Activated gamma-delta T cell treated with anti-CD3 and anti-CD28 coated beads, Interleukin-2, amount 50 U/mL, for 16 hours (primary cell): ENCODE results near the gene FGGY.
"Not testable (repeated sequence)": the region's sequence is repeated elsewhere in the genome, so short reads cannot be mapped to it uniquely, and the experiment has no call there.

Experiments used
- DNase-seq: peaks from one replicate; pipeline ENCODE4 v3.0.0-alpha.2; 2020; ENCODE audit warnings: low read depth

The FGGY gene

DNA sequence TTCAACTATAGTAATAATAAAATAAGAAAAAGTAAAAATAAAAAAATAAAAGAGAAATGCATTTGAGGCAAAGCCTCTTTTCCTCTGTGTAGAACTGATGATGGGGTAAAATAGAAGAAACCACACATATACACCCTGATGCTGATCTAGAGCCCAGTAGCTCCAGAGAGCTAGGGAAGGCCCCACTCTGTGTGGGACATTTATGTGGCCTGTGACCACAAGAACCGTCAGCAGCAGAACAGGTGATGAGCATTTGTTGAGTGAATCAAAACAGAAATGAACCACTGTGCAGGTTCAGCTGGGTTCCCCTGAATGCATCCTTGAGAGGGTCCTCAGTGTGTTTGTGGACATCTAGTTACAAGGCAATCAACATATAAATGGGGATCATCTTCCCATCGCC, 296.0 kb downstream of the FGGY start:
- DNase-seq = no peak

- DNase-seq = no peak
Observed at GRCh38 chr1:59593798-59594790, 297.2 kb downstream of the FGGY start.

GRCh38 chr1:59595774-59596173, 298.9 kb downstream of the FGGY start:
- no peak for DNase-seq

- DNase-seq = no peak
Observed at GRCh38 chr1:59596432-59596831, 299.5 kb downstream of the FGGY start.

DNA sequence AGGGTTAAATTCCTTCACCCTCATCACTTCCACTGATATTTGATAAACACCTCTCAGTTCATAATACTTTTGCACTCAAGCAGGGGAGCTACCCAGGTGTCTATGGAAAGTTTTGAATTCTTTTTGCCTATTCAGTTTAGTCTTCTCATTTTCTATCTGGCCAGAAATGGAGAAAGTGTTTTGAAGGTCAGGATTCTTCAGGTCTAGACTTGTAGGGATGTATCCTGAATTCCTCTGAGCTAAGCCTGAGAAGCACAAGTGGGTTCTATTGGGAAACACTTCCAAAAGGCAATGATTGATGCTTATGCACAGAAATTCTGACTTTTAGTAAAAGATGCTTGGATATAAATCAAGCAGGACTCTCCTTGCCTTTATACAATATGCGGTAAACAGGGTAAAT, 300.1 kb downstream of the FGGY start:
- DNase-seq = no peak

DNA sequence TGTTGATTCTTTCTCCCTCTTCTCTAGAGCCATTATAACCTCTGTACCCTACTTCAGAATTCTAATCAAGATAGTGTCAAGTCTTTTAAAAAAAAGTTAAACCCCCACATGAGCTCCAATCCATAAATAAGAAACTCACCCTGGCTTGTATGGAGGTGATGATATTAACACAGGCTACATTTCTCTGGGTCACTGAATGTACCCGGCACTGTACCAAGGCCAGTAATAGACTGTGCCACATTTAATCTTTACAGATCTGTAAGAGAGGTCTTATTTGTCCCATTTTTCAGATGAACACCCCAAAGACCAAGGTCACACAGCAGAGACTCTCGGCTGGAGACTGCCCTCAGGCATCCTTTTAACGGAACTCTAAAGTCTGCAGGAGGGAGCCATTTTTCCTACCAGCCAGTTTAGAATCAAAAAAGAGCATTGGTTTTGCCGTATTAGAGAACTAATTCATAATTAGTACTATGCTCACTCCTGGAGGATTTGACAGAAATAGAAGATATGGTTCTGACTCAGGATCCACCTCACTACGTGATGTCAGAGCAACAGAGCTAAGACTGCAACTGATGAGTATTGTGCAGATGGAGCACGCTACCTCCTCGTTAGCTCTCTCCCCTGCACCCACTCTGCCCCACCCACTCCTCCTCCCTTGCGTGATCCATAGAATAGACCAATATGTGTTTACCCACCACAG, 300.7 kb downstream of the FGGY start:
- DNase-seq = no peak

DNA sequence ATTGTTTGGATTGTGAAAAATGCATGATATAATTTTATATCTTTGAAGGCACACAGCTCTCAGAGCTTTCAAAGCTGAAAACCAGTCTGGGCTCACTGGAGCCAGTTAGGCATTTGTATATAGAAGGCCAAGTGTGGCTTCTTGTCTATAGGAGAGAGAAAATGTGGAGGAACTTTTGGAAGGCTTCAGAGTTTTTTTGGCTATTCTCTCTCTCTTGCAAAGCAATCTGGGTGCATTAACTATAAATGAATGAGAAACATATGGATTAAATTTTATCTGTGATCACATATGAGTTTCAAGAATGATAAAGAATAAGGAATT, 301.2 kb downstream of the FGGY start:
- no peak for DNase-seq

- no peak for DNase-seq
Observed at GRCh38 chr1:59601041-59601441, 304.1 kb downstream of the FGGY start.

GRCh38 chr1:59601811-59602210, 304.9 kb downstream of the FGGY start:
- no peak for DNase-seq

- DNase-seq = no peak
Observed at GRCh38 chr1:59604191-59604590, 307.3 kb downstream of the FGGY start.

DNA sequence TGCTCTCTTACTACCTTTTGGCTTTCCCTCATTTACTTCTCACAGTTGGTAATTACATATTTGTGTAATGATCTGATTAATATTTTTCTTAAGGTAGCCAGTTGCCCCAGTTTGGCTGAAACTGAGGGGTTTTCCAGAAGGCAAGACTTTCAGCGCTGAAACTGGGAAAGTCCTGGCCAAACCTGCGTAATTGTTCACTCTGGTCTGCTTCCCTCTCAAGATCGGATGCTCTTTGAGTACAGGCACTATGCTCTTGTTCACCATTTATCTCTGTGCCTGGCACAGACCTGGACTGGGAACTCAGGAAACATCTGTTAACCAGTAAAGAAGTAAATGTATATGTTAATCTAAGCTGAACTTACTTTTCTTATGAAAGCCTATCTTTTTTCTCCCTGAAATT, 308.3 kb downstream of the FGGY start:
- no peak for DNase-seq

- DNase-seq = no peak
Observed at GRCh38 chr1:59605761-59606160, 308.9 kb downstream of the FGGY start.

DNA sequence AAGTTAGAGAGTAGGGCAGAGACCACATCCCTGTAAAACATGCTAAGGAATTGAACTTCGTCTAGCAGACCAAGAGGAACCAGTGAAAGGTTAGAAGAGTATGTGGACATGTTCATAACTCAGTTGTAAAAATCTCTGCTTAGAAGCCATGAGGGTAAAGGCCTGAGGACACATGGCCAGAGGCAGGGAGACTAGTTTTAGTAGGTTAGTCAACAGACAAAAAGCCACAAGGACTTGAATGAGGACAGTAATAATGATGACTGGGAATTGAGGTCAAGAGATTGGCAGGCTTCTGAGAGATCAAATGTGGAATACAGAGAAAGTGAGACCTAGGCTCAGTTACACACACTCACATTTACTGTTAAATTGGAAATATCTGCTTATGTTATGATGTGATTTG, 312.4 kb downstream of the FGGY start:
- no peak for DNase-seq

DNA sequence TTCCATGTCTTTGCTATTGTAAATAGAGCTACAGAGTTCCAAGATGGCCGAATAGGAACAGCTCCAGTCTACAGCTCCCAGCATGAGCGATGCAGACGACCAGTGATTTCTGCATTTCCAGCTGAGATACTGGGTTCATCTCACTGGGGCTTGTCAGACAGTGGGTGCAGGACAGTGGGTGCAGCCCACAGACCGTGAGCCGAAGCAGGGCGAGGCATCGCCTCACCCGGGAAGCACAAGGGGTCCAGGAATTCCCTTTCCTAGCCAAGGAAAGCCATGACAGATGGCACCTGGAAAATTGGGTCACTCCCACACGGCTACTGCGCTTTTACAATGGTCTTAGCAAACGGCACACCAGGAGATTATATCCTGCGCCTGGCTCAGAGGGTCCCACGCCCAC, 313.6 kb downstream of the FGGY start:
- not testable (repeated sequence) for DNase-seq

DNA sequence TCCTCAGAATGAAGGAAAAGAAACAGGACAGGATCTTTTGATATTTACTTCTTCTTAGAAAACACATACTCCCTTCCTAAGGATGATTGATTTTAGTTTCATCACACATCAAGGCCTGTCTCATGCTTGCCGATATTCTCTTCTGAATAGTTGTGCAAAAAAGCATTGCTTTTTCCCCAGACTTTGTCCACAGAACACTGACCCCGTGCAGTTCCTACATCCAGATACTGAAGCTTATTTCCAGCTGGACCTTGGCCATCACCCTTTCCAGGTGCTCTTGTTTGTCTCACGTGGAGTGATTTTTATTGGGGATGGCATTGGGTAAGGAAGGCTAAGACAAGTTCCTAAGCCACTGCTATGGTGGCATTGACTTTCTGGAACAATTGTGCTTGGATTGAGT, 320.5 kb downstream of the FGGY start:
- no peak for DNase-seq

- no peak for DNase-seq
Observed at GRCh38 chr1:59619557-59619956, 322.7 kb downstream of the FGGY start.

GRCh38 chr1:59625384-59625783, 328.5 kb downstream of the FGGY start:
- DNase-seq = no peak

DNA sequence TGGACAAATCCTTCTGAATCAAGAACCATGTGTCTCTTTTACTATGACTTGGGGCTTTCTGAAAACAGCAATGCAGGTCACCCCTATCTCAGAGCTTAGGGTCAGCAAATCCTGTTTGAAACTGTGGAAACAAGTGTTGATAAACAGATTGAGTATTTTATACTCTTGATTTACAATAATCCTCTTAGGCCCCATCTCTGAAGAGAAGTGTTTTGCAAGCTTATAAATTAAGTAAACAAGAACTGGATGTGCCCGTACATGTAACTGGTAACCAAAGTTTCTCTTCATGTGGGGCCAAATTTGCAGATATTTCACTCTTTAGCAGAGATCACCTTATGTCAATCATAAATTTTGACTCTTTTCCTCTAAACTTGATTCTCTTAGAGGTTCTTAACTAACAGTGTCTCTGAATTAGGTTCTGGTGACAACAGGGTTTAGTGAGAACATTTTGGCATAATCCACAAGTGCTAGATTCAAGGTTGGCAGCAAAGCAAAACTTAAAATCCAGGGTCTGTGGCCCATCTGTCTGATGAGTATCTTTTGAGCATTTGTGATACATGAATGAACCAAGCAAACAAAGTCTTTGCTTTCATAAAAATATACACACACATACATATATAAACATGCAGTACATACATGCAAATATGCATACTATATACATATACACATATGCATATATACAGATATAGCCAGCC, 334.8 kb downstream of the FGGY start:
- DNase-seq = no peak

- DNase-seq = no peak
Observed at GRCh38 chr1:59635097-59635496, 338.2 kb downstream of the FGGY start.

- DNase-seq = no peak
Observed at GRCh38 chr1:59638231-59638711, 341.4 kb downstream of the FGGY start.

DNA sequence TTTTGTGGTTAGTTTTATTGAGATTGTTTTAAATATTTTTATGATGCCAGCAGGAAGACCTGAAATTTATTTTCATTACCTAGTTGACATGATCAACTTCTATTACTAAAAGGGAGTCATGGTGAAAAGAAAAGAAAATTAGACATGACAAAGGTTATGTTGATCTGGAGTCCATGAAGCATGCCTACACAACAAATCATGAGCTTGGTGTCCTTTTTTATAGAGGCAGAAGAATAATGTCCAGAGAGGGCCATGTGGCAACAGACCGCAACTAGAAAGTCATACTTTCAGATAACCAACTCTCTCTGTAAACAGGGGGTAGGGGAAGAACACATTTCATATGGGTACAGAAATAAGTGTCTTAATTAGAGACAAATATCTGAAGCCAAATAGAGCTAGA, 342.4 kb downstream of the FGGY start:
- DNase-seq = no peak

DNA sequence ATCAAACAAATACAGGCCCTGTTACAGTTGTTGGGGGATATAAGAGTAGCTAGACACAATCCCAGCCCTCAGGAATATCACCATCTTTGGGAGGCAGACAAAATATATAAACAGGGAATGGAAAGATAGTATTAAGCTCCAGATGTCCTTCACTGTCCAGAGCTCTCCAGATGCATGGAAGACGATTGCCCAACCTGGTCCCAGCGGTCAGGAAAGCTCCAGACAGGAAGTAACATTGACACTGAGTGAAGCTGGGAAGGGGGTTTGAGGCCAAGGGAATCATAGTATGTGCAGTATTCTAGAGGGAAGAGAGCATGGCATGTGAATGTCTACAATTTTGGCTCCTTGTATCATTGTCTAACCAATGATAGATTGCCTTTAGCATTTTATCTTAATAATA, 344.0 kb downstream of the FGGY start:
- DNase-seq = no peak

DNA sequence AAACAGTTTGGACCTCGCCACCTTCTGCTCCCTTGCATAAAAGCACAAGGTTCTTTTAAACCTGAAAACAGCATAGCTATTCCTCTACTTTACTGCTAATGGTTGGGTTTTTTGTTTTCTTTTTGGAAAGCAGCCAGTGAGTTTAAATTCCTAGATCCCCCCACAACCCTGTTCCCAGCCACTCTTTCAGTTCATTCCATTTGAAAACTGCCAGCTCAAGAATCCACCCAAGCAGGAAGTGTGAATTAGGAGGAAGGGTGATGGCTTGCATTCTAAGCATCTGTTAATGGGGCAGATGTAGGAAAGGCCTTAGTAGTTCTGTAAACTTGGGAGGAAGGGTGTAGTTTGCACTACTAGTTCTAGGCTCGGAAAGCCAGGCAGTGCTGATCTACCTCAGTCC, 344.9 kb downstream of the FGGY start:
- DNase-seq = no peak
